Spinal cord (tissue), 10 donors: Measurements from ENCODE around the gene CCDC201. TPM values are rescaled to one million over a fixed set of nuclear protein-coding genes. Genes with fewer than 3 reads are reported as not detected.
"Not testable (repeated sequence)": the region's sequence is repeated elsewhere in the genome, so short reads cannot be mapped to it uniquely, and the experiment has no call there.

Source experiments
- DNase-seq, 6 donors: peaks; one replicate each; pipeline versions ENCODE4 v3.0.0 to v3.0.0-alpha.2; 2013 to 2015; ENCODE audit warnings: low spot score in 6 of 6, low read depth in 4 of 6
- H3K27ac ChIP-seq: one replicate; pipeline ENCODE4 v1.5.1; 2013; ENCODE audit warnings: low read depth, low read length, control low read depth
- H3K27me3 ChIP-seq: one replicate; pipeline ENCODE4 v1.6.1; 2013; ENCODE audit warnings: low read length; ENCODE audit not compliant: control insufficient read depth, insufficient read depth
- H3K36me3 ChIP-seq: one replicate; pipeline ENCODE4 v1.6.1; 2013; ENCODE audit warnings: low read length; ENCODE audit not compliant: control insufficient read depth, insufficient read depth
- H3K4me1 ChIP-seq: one replicate; pipeline ENCODE4 v1.6.1; 2013; ENCODE audit warnings: low read length; ENCODE audit not compliant: control insufficient read depth, insufficient read depth
- H3K4me3 ChIP-seq: one replicate; pipeline ENCODE4 v1.5.1; 2013; ENCODE audit warnings: low read depth, low read length, control low read depth
- H3K9me3 ChIP-seq: one replicate; pipeline ENCODE4 v1.6.1; 2013; ENCODE audit warnings: low read length; ENCODE audit not compliant: control insufficient read depth, insufficient read depth
- WGBS: methylation state at CpG from one replicate; pipeline ENCODE4 v1.1.5; 2013; ENCODE audit warnings: missing lambda C conversion rate; ENCODE audit not compliant: insufficient coverage; 5-methylcytosine and 5-hydroxymethylcytosine counted together
- polyA plus RNA-seq, 2 donors: library from polyadenylated mRNA; unstranded; fragments of 120-200 nt; gene quantifications; one replicate each; pipeline ENCODE4 v1.2.1, GENCODE V29; 2013; ENCODE audit not compliant: insufficient read length in 2 of 2
- small RNA-seq: library from RNA; depleted of rRNA; stranded (forward); fragments of <200 nt; gene quantifications from one replicate; pipeline ENCODE3, GENCODE V24; 2014; ENCODE audit warnings: low replicate concordance
- total RNA-seq, 2 donors: library from RNA; depleted of rRNA in 1 of 2; stranded (reverse); fragments of 120-200 nt in 1 of 2; fragments of >200 nt in 1 of 2; gene quantifications; one replicate each; pipeline versions ENCODE4 v1.2.3 to v1.2.4, GENCODE V29; 2013 to 2014
- donor health status: healthy.

CCDC201 gene
- total and polyA plus RNA-seq, 4 donors: not detected

GRCh38 chr7:45810451-45811005 is 62.4 kb downstream of the CCDC201 start:
- H3K27me3 ChIP-seq, H3K4me1 ChIP-seq, H3K4me3 ChIP-seq, H3K9me3 ChIP-seq, DNase-seq, H3K27ac ChIP-seq: not testable (repeated sequence)
- WGBS: 92% methylated on average over 26 of the region's 28 CpGs
- peaks cover 32% of the 10 kb centered on the region for H3K36me3 ChIP-seq

Small RNAs within 50 kb of the gene (small RNA-seq; reads per million reads assigned to genes)
- not detected for gene RNU6-326P

Other genes with a start within 250 kb of the CCDC201 start
- under 1 TPM; 0.40 to 0.72 TPM for gene IGFBP1, start 15.4 kb upstream of the CCDC201 start, total RNA-seq
- gene IGFBP1, start 15.4 kb upstream of the CCDC201 start, polyA plus RNA-seq: under 1 TPM; 0.98 TPM
- gene IGFBP3, start 48.2 kb upstream of the CCDC201 start, total RNA-seq: 10 to 100 TPM; 45.9 to 68.0 TPM
- 10 to 100 TPM; 17.8 to 27.9 TPM for gene IGFBP3, start 48.2 kb upstream of the CCDC201 start, polyA plus RNA-seq